ENCODE measurements around the gene LGALS7B.

Gene LGALS7B

GRCh38 chr19:38788478-38789243 is at the start of gene LGALS7B:
Gene LGALS7B, plus strand, starts transcription at chr19:38789200. Its CDS starts 27 bp downstream, at chr19:38789227.
- no peak within 1 kb of the TSS for H3K27ac ChIP-seq (ENCODE audit: low read length)

GRCh38 chr19:38739440-38740256 is 49.4 kb upstream of the LGALS7B start:
- Histone ChIP-seq H3K36me3 (ENCODE audit: control insufficient read depth, low read depth, low read length) (no peaks in the 10 kb centered on the region), H3K9ac (ENCODE audit: low read length) (no peak overlapping the region), H3K27ac (ENCODE audit: low read length) (no peak overlapping the region), H3K4me3 (ENCODE audit: low read length) (no peak overlapping the region), H3K4me1 (ENCODE audit: control insufficient read depth, low read depth, low read length) (peaks cover 3% of the 10 kb centered on the region), H3K9me3 (ENCODE audit: control insufficient read depth, low read depth, low read length) (no peaks in the 10 kb centered on the region), H3K27me3 (ENCODE audit: control insufficient read depth, insufficient read depth, low read length) (peaks cover 19% of the 10 kb centered on the region)

More at GRCh38 chr19:38788478-38789243, at the start of gene LGALS7B:
- H3K27me3 ChIP-seq (ENCODE audit: control insufficient read depth, insufficient read depth, low read length) = no peaks in the 10 kb centered on the region
- H3K36me3 ChIP-seq (ENCODE audit: control insufficient read depth, low read depth, low read length) = no peaks in the 10 kb centered on the region
- H3K9ac ChIP-seq (ENCODE audit: low read length) = no peak within 1 kb of the TSS
- H3K4me1 ChIP-seq (ENCODE audit: control insufficient read depth, low read depth, low read length) = no peaks in the 10 kb centered on the region
- H3K4me3 ChIP-seq (ENCODE audit: low read length) = no peak within 1 kb of the TSS
- no peaks in the 10 kb centered on the region for H3K9me3 ChIP-seq (ENCODE audit: control insufficient read depth, low read depth, low read length)

- no peak overlapping the region for H3K4me3 ChIP-seq (ENCODE audit: low read length)
- no peak overlapping the region for H3K9ac ChIP-seq (ENCODE audit: low read length)
- peaks cover under 1% of the 10 kb centered on the region for H3K4me1 ChIP-seq (ENCODE audit: control insufficient read depth, low read depth, low read length)
- H3K27ac ChIP-seq (ENCODE audit: low read length) = no peak overlapping the region
- no peaks in the 10 kb centered on the region for H3K36me3 ChIP-seq (ENCODE audit: control insufficient read depth, low read depth, low read length)
- peaks cover 19% of the 10 kb centered on the region for H3K27me3 ChIP-seq (ENCODE audit: control insufficient read depth, insufficient read depth, low read length)
- no peaks in the 10 kb centered on the region for H3K9me3 ChIP-seq (ENCODE audit: control insufficient read depth, low read depth, low read length)
Measured at GRCh38 chr19:38740257-38740592, 48.8 kb upstream of the LGALS7B start.

- H3K9ac ChIP-seq (ENCODE audit: low read length) = no peak overlapping the region
- no peak overlapping the region for H3K4me3 ChIP-seq (ENCODE audit: low read length)
- H3K9me3 ChIP-seq (ENCODE audit: control insufficient read depth, low read depth, low read length) = no peaks in the 10 kb centered on the region
- H3K27ac ChIP-seq (ENCODE audit: low read length) = no peak overlapping the region
- H3K4me1 ChIP-seq (ENCODE audit: control insufficient read depth, low read depth, low read length) = no peaks in the 10 kb centered on the region
- H3K36me3 ChIP-seq (ENCODE audit: control insufficient read depth, low read depth, low read length) = no peaks in the 10 kb centered on the region
- H3K27me3 ChIP-seq (ENCODE audit: control insufficient read depth, insufficient read depth, low read length) = peaks cover 19% of the 10 kb centered on the region
Measured at GRCh38 chr19:38740932-38741331, 48.1 kb upstream of the LGALS7B start.

- Histone ChIP-seq H3K36me3 (ENCODE audit: control insufficient read depth, low read depth, low read length) (no peaks in the 10 kb centered on the region), H3K9me3 (ENCODE audit: control insufficient read depth, low read depth, low read length) (no peaks in the 10 kb centered on the region), H3K27ac (ENCODE audit: low read length) (no peak overlapping the region), H3K4me1 (ENCODE audit: control insufficient read depth, low read depth, low read length) (no peaks in the 10 kb centered on the region), H3K9ac (ENCODE audit: low read length) (no peak overlapping the region), H3K4me3 (ENCODE audit: low read length) (no peak overlapping the region), H3K27me3 (ENCODE audit: control insufficient read depth, insufficient read depth, low read length) (peaks cover 14% of the 10 kb centered on the region)
Measured at GRCh38 chr19:38741670-38742069, 47.3 kb upstream of the LGALS7B start.

- Histone ChIP-seq H3K9me3 (ENCODE audit: control insufficient read depth, low read depth, low read length) (no peaks in the 10 kb centered on the region), H3K4me1 (ENCODE audit: control insufficient read depth, low read depth, low read length) (no peaks in the 10 kb centered on the region), H3K36me3 (ENCODE audit: control insufficient read depth, low read depth, low read length) (no peaks in the 10 kb centered on the region), H3K27ac (ENCODE audit: low read length) (no peak overlapping the region), H3K9ac (ENCODE audit: low read length) (no peak overlapping the region), H3K27me3 (ENCODE audit: control insufficient read depth, insufficient read depth, low read length) (peaks cover 10% of the 10 kb centered on the region), H3K4me3 (ENCODE audit: low read length) (no peak overlapping the region)
Measured at GRCh38 chr19:38742296-38742695, 46.7 kb upstream of the LGALS7B start.

- H3K27me3 ChIP-seq (ENCODE audit: control insufficient read depth, insufficient read depth, low read length) = peaks cover 4% of the 10 kb centered on the region
- no peaks in the 10 kb centered on the region for H3K36me3 ChIP-seq (ENCODE audit: control insufficient read depth, low read depth, low read length)
- no peak overlapping the region for H3K4me3 ChIP-seq (ENCODE audit: low read length)
- no peaks in the 10 kb centered on the region for H3K9me3 ChIP-seq (ENCODE audit: control insufficient read depth, low read depth, low read length)
- H3K9ac ChIP-seq (ENCODE audit: low read length) = no peak overlapping the region
- no peak overlapping the region for H3K27ac ChIP-seq (ENCODE audit: low read length)
- no peaks in the 10 kb centered on the region for H3K4me1 ChIP-seq (ENCODE audit: control insufficient read depth, low read depth, low read length)
Measured at GRCh38 chr19:38742906-38743305, 46.1 kb upstream of the LGALS7B start.

GRCh38 chr19:38743394-38744297 is 45.4 kb upstream of the LGALS7B start:
- H3K9ac ChIP-seq (ENCODE audit: low read length) = no peak overlapping the region
- no peak overlapping the region for H3K4me3 ChIP-seq (ENCODE audit: low read length)
- no peak overlapping the region for H3K27ac ChIP-seq (ENCODE audit: low read length)
- H3K27me3 ChIP-seq (ENCODE audit: control insufficient read depth, insufficient read depth, low read length) = no peaks in the 10 kb centered on the region
- no peaks in the 10 kb centered on the region for H3K9me3 ChIP-seq (ENCODE audit: control insufficient read depth, low read depth, low read length)
- no peaks in the 10 kb centered on the region for H3K36me3 ChIP-seq (ENCODE audit: control insufficient read depth, low read depth, low read length)
- H3K4me1 ChIP-seq (ENCODE audit: control insufficient read depth, low read depth, low read length) = no peaks in the 10 kb centered on the region

- H3K4me3 ChIP-seq (ENCODE audit: low read length) = no peak within 1 kb of the TSS
- no peaks in the 10 kb centered on the region for H3K4me1 ChIP-seq (ENCODE audit: control insufficient read depth, low read depth, low read length)
- no peak within 1 kb of the TSS for H3K27ac ChIP-seq (ENCODE audit: low read length)
- H3K27me3 ChIP-seq (ENCODE audit: control insufficient read depth, insufficient read depth, low read length) = no peaks in the 10 kb centered on the region
- no peaks in the 10 kb centered on the region for H3K9me3 ChIP-seq (ENCODE audit: control insufficient read depth, low read depth, low read length)
- H3K9ac ChIP-seq (ENCODE audit: low read length) = no peak within 1 kb of the TSS
- H3K36me3 ChIP-seq (ENCODE audit: control insufficient read depth, low read depth, low read length) = no peaks in the 10 kb centered on the region
Measured at GRCh38 chr19:38744298-38744681, 44.7 kb upstream of the LGALS7B start, which contains the start of gene CAPN12. Gene CAPN12, minus strand, starts transcription at chr19:38744474. Its CDS starts 309 bp downstream, at chr19:38744165.

GRCh38 chr19:38744874-38745273 is 44.1 kb upstream of the LGALS7B start:
- Histone ChIP-seq H3K36me3 (ENCODE audit: control insufficient read depth, low read depth, low read length) (no peaks in the 10 kb centered on the region), H3K27me3 (ENCODE audit: control insufficient read depth, insufficient read depth, low read length) (no peaks in the 10 kb centered on the region), H3K4me3 (ENCODE audit: low read length) (no peak overlapping the region), H3K9me3 (ENCODE audit: control insufficient read depth, low read depth, low read length) (no peaks in the 10 kb centered on the region), H3K27ac (ENCODE audit: low read length) (no peak overlapping the region), H3K9ac (ENCODE audit: low read length) (no peak overlapping the region), H3K4me1 (ENCODE audit: control insufficient read depth, low read depth, low read length) (no peaks in the 10 kb centered on the region)

- Histone ChIP-seq H3K4me3 (ENCODE audit: low read length) (no peak overlapping the region), H3K27ac (ENCODE audit: low read length) (no peak overlapping the region), H3K36me3 (ENCODE audit: control insufficient read depth, low read depth, low read length) (no peaks in the 10 kb centered on the region), H3K4me1 (ENCODE audit: control insufficient read depth, low read depth, low read length) (no peaks in the 10 kb centered on the region), H3K9ac (ENCODE audit: low read length) (no peak overlapping the region), H3K9me3 (ENCODE audit: control insufficient read depth, low read depth, low read length) (no peaks in the 10 kb centered on the region), H3K27me3 (ENCODE audit: control insufficient read depth, insufficient read depth, low read length) (peaks cover 4% of the 10 kb centered on the region)
Measured at GRCh38 chr19:38745316-38745715, 43.7 kb upstream of the LGALS7B start.

All from iPS-18a (cell line).